ENCODE results near the gene ZNF850. TPM values are rescaled to one million over a fixed set of nuclear protein-coding genes. Genes with fewer than 3 reads are reported as not detected.
"Not testable (repeated sequence)": the region's sequence is repeated elsewhere in the genome, so short reads cannot be mapped to it uniquely, and the experiment has no call there.

ZNF850 gene
- total RNA-seq: 1 to 10 TPM; 6.4 to 6.7 TPM
- 1 to 10 TPM; 2.4 to 2.9 TPM for polyA plus RNA-seq (ENCODE audit: insufficient read length in 2 of 2)
- long read RNA-seq, donor 1, partial matches to known transcripts: 6 of 6 reads
- long read RNA-seq, donor 1, other reads (novel, unspliced or antisense): 0 of 6 reads
- long read RNA-seq, donor 2: 0 reads
- long read RNA-seq, donor 3, full-length matches to known transcripts: 2 of 2 reads
- long read RNA-seq, donor 3, partial matches to known transcripts: 0 of 2 reads
- long read RNA-seq, donor 3, other reads (novel, unspliced or antisense): 0 of 2 reads
- long read RNA-seq, donor 4, full-length matches to known transcripts: 2 of 9 reads
- long read RNA-seq, donor 4, partial matches to known transcripts: 7 of 9 reads
- long read RNA-seq, donor 4, other reads (novel, unspliced or antisense): 0 of 9 reads

- peak; percentile 85 to 98 (median 95) for DNase-seq (ENCODE audit: low read depth in 4 of 6, low spot score in 6 of 6)
- under 1% methylated on average over 50 of the region's 57 CpGs for WGBS (ENCODE audit: insufficient coverage)
These were observed at the start of gene ZNF850 for GRCh38 chr19:36772311-36773222. TSS of gene ZNF850 (minus strand) at chr19:36772807. CDS start at chr19:36762606, 10,201 bp downstream.

GRCh38 chr19:36821758-36822157 lies 49.2 kb upstream of the ZNF850 start:
- Histone ChIP-seq H3K27ac (ENCODE audit: low read depth, low read length) (no peak overlapping the region), H3K36me3 (ENCODE audit: control insufficient read depth, insufficient read depth, low read length) (peaks cover 43% of the 10 kb centered on the region), H3K4me3 (ENCODE audit: low read depth, low read length) (no peak overlapping the region), H3K9me3 (ENCODE audit: control insufficient read depth, insufficient read depth, low read length) (peaks cover 31% of the 10 kb centered on the region), H3K27me3 (ENCODE audit: control insufficient read depth, insufficient read depth, low read length) (no peaks in the 10 kb centered on the region), H3K4me1 (ENCODE audit: control insufficient read depth, insufficient read depth, low read length) (no peaks in the 10 kb centered on the region)
- WGBS (ENCODE audit: insufficient coverage): 92% methylated on average over 5 of the region's 5 CpGs
- DNase-seq (ENCODE audit: low read depth in 4 of 6, low spot score in 6 of 6): no peak

More at GRCh38 chr19:36772311-36773222, at the start of gene ZNF850:
- Histone ChIP-seq H3K4me3 (ENCODE audit: low read depth, low read length) (peak within 1 kb of the TSS; percentile 84), H3K27ac (ENCODE audit: low read depth, low read length) (peak within 1 kb of the TSS; percentile 87), H3K4me1 (ENCODE audit: control insufficient read depth, insufficient read depth, low read length) (peaks cover 23% of the 10 kb centered on the region), H3K36me3 (ENCODE audit: control insufficient read depth, insufficient read depth, low read length) (peaks cover 5% of the 10 kb centered on the region), H3K9me3 (ENCODE audit: control insufficient read depth, insufficient read depth, low read length) (no peaks in the 10 kb centered on the region), H3K27me3 (ENCODE audit: control insufficient read depth, insufficient read depth, low read length) (no peaks in the 10 kb centered on the region)

GRCh38 chr19:36819130-36819630 lies 46.6 kb upstream of the ZNF850 start:
- peaks cover 43% of the 10 kb centered on the region for H3K36me3 ChIP-seq (ENCODE audit: control insufficient read depth, insufficient read depth, low read length)

GRCh38 chr19:36807029-36807428 lies 34.4 kb upstream of the ZNF850 start:
- Histone ChIP-seq H3K27me3 (ENCODE audit: control insufficient read depth, insufficient read depth, low read length) (no peaks in the 10 kb centered on the region), H3K4me3 (ENCODE audit: low read depth, low read length) (no peak overlapping the region), H3K27ac (ENCODE audit: low read depth, low read length) (no peak overlapping the region), H3K4me1 (ENCODE audit: control insufficient read depth, insufficient read depth, low read length) (no peaks in the 10 kb centered on the region), H3K36me3 (ENCODE audit: control insufficient read depth, insufficient read depth, low read length) (peaks cover 12% of the 10 kb centered on the region), H3K9me3 (ENCODE audit: control insufficient read depth, insufficient read depth, low read length) (peaks cover 3% of the 10 kb centered on the region)
- DNase-seq (ENCODE audit: low read depth in 4 of 6, low spot score in 6 of 6): no peak

More at GRCh38 chr19:36819130-36819630, 46.6 kb upstream of the ZNF850 start:
- no peak overlapping the region for H3K27ac ChIP-seq (ENCODE audit: low read depth, low read length)
- no peak for DNase-seq (ENCODE audit: low read depth in 4 of 6, low spot score in 6 of 6)
- peaks cover 43% of the 10 kb centered on the region for H3K9me3 ChIP-seq (ENCODE audit: control insufficient read depth, insufficient read depth, low read length)
- no peak overlapping the region for H3K4me3 ChIP-seq (ENCODE audit: low read depth, low read length)
- no peaks in the 10 kb centered on the region for H3K27me3 ChIP-seq (ENCODE audit: control insufficient read depth, insufficient read depth, low read length)
- no CpG with 5 or more reads among the region's 7 CpGs for WGBS (ENCODE audit: insufficient coverage)
- H3K4me1 ChIP-seq (ENCODE audit: control insufficient read depth, insufficient read depth, low read length): no peaks in the 10 kb centered on the region

GRCh38 chr19:36805364-36805763 lies 32.8 kb upstream of the ZNF850 start:
- no peak overlapping the region for H3K4me3 ChIP-seq (ENCODE audit: low read depth, low read length)
- DNase-seq (ENCODE audit: low read depth in 4 of 6, low spot score in 6 of 6): no peak
- H3K27me3 ChIP-seq (ENCODE audit: control insufficient read depth, insufficient read depth, low read length): no peaks in the 10 kb centered on the region
- 100% methylated on average over 1 of the region's 1 CpG for WGBS (ENCODE audit: insufficient coverage)
- H3K27ac ChIP-seq (ENCODE audit: low read depth, low read length): no peak overlapping the region
- peaks cover 14% of the 10 kb centered on the region for H3K36me3 ChIP-seq (ENCODE audit: control insufficient read depth, insufficient read depth, low read length)
- H3K9me3 ChIP-seq (ENCODE audit: control insufficient read depth, insufficient read depth, low read length): no peaks in the 10 kb centered on the region
- no peaks in the 10 kb centered on the region for H3K4me1 ChIP-seq (ENCODE audit: control insufficient read depth, insufficient read depth, low read length)

- Histone ChIP-seq H3K4me3 (ENCODE audit: low read depth, low read length) (peak overlapping the region; percentile 77), H3K9me3 (ENCODE audit: control insufficient read depth, insufficient read depth, low read length) (peaks cover 3% of the 10 kb centered on the region), H3K27me3 (ENCODE audit: control insufficient read depth, insufficient read depth, low read length) (no peaks in the 10 kb centered on the region), H3K4me1 (ENCODE audit: control insufficient read depth, insufficient read depth, low read length) (peaks cover 9% of the 10 kb centered on the region), H3K27ac (ENCODE audit: low read depth, low read length) (peak overlapping the region; percentile 60), H3K36me3 (ENCODE audit: control insufficient read depth, insufficient read depth, low read length) (peaks cover 8% of the 10 kb centered on the region)
- DNase-seq (ENCODE audit: low read depth in 4 of 6, low spot score in 6 of 6): no peak
- 0% methylated on average over 4 of the region's 9 CpGs for WGBS (ENCODE audit: insufficient coverage)
These were observed 25.1 kb upstream of the ZNF850 start for GRCh38 chr19:36797786-36798108.

GRCh38 chr19:36796714-36796992 lies 24.0 kb upstream of the ZNF850 start:
- Histone ChIP-seq H3K27ac (ENCODE audit: low read depth, low read length) (peak overlapping the region; percentile 67), H3K9me3 (ENCODE audit: control insufficient read depth, insufficient read depth, low read length) (peaks cover 3% of the 10 kb centered on the region), H3K4me3 (ENCODE audit: low read depth, low read length) (peak overlapping the region; percentile 77), H3K36me3 (ENCODE audit: control insufficient read depth, insufficient read depth, low read length) (peaks cover 2% of the 10 kb centered on the region), H3K27me3 (ENCODE audit: control insufficient read depth, insufficient read depth, low read length) (no peaks in the 10 kb centered on the region), H3K4me1 (ENCODE audit: control insufficient read depth, insufficient read depth, low read length) (peaks cover 9% of the 10 kb centered on the region)
- 5% methylated on average over 15 of the region's 19 CpGs for WGBS (ENCODE audit: insufficient coverage)
- DNase-seq (ENCODE audit: low read depth in 4 of 6, low spot score in 6 of 6): no peak

GRCh38 chr19:36791420-36792141 lies 19.0 kb upstream of the ZNF850 start:
- not testable (repeated sequence) for H3K4me3 ChIP-seq (ENCODE audit: low read depth, low read length)

GRCh38 chr19:36775768-36776167 lies 3.2 kb upstream of the ZNF850 start:
- 11% methylated on average over 30 of the region's 38 CpGs for WGBS (ENCODE audit: insufficient coverage)
- Histone ChIP-seq H3K4me3 (ENCODE audit: low read depth, low read length) (peak overlapping the region; percentile 12), H3K36me3 (ENCODE audit: control insufficient read depth, insufficient read depth, low read length) (peaks cover 5% of the 10 kb centered on the region), H3K4me1 (ENCODE audit: control insufficient read depth, insufficient read depth, low read length) (peaks cover 20% of the 10 kb centered on the region), H3K27me3 (ENCODE audit: control insufficient read depth, insufficient read depth, low read length) (no peaks in the 10 kb centered on the region), H3K9me3 (ENCODE audit: control insufficient read depth, insufficient read depth, low read length) (no peaks in the 10 kb centered on the region), H3K27ac (ENCODE audit: low read depth, low read length) (no peak overlapping the region)
- peak in 2 of 6 donors; percentile 55 to 66 for DNase-seq (ENCODE audit: low read depth in 4 of 6, low spot score in 6 of 6)

More at GRCh38 chr19:36791420-36792141, 19.0 kb upstream of the ZNF850 start:
- not testable (repeated sequence) for H3K4me1 ChIP-seq (ENCODE audit: control insufficient read depth, insufficient read depth, low read length); H3K9me3 ChIP-seq (ENCODE audit: control insufficient read depth, insufficient read depth, low read length); H3K27ac ChIP-seq (ENCODE audit: low read depth, low read length); H3K27me3 ChIP-seq (ENCODE audit: control insufficient read depth, insufficient read depth, low read length); H3K36me3 ChIP-seq (ENCODE audit: control insufficient read depth, insufficient read depth, low read length)
- DNase-seq (ENCODE audit: low read depth in 4 of 6, low spot score in 6 of 6): peak in 2 of 6 donors; percentile 20 to 25
- 5% methylated on average over 22 of the region's 34 CpGs for WGBS (ENCODE audit: insufficient coverage)
